NCI-H1417 (cell line): ENCODE measurements around the gene DOCK3.

Source experiments
- DNase-seq, 3 experiments: peaks; one replicate each; lab custom pipeline; 2025; lab: John Stamatoyannopoulos, UW

Gene DOCK3

GRCh38 chr3:50982540-50983325, 308.0 kb downstream of the DOCK3 start:
- DNase-seq = no peak

- DNase-seq = no peak
Observed at GRCh38 chr3:50983887-50984286, 309.2 kb downstream of the DOCK3 start.

GRCh38 chr3:50985893-50986292, 311.2 kb downstream of the DOCK3 start:
- DNase-seq = no peak

GRCh38 chr3:50986726-50987125, 312.0 kb downstream of the DOCK3 start:
- no peak for DNase-seq

- DNase-seq = no peak
Observed at GRCh38 chr3:50994537-50994936, 319.8 kb downstream of the DOCK3 start.

GRCh38 chr3:50995085-50995824, 320.5 kb downstream of the DOCK3 start:
- DNase-seq = no peak

GRCh38 chr3:51002495-51002894, 327.8 kb downstream of the DOCK3 start:
- DNase-seq = no peak

GRCh38 chr3:51004235-51004634, 329.5 kb downstream of the DOCK3 start:
- DNase-seq = no peak

GRCh38 chr3:51024121-51024520, 349.4 kb downstream of the DOCK3 start:
- DNase-seq = no peak

GRCh38 chr3:51024765-51025632, 350.3 kb downstream of the DOCK3 start:
- peak; percentile 8 to 29 (median 14) for DNase-seq

- DNase-seq = no peak
Observed at GRCh38 chr3:51031666-51032065, 356.9 kb downstream of the DOCK3 start.

- no peak for DNase-seq
Observed at GRCh38 chr3:51035630-51036029, 360.9 kb downstream of the DOCK3 start.

- DNase-seq = no peak
Observed at GRCh38 chr3:51044982-51045381, 370.3 kb downstream of the DOCK3 start.

GRCh38 chr3:51052562-51052961, 377.8 kb downstream of the DOCK3 start:
- DNase-seq = no peak

- no peak for DNase-seq
Observed at GRCh38 chr3:51057121-51057520, 382.4 kb downstream of the DOCK3 start.

- DNase-seq = no peak
Observed at GRCh38 chr3:51063053-51063452, 388.3 kb downstream of the DOCK3 start.

- DNase-seq = no peak
Observed at GRCh38 chr3:51075221-51075775, 400.6 kb downstream of the DOCK3 start.

GRCh38 chr3:51082363-51082762, 407.6 kb downstream of the DOCK3 start:
- DNase-seq = no peak

GRCh38 chr3:51083490-51083889, 408.8 kb downstream of the DOCK3 start:
- DNase-seq = no peak

GRCh38 chr3:51092141-51092540, 417.4 kb downstream of the DOCK3 start:
- peak in 1 of 3 experiments; percentile 37 for DNase-seq

GRCh38 chr3:51094838-51095237, 420.1 kb downstream of the DOCK3 start:
- DNase-seq = peak in 2 of 3 experiments; percentile 4 to 76
